Common myeloid progenitor, CD34-positive (primary cell): Measurements from ENCODE around the gene CENPL.
"Not testable (repeated sequence)": the region's sequence is repeated elsewhere in the genome, so short reads cannot be mapped to it uniquely, and the experiment has no call there.

ENCODE experiments used
- CTCF ChIA-PET: fragments of 350-600 bp; sonication (Branson Sonifier 250); formaldehyde crosslinking; loops from one replicate; lab custom pipeline; 2021; ENCODE audit warnings: antibody characterized with exemption; lab: Charles Lee
- POLR2A ChIA-PET: fragments of 350-600 bp; sonication (Branson Sonifier 250); formaldehyde crosslinking; loops from one replicate; lab custom pipeline; 2021; ENCODE audit warnings: antibody characterized with exemption; lab: Charles Lee
- DNase-seq, 3 donors: peaks; one replicate each; pipeline versions ENCODE4 v3.0.0 to v3.0.0-alpha.2; 2013
- H3K27ac ChIP-seq, 2 experiments: 1 replicate in 1 of 2; 2 replicates in 1 of 2; pipeline ENCODE4 v1.7.0; 2013; ENCODE audit warnings: inconsistent platforms in 2 of 2, low read length in 2 of 2, mild to moderate bottlenecking in 2 of 2, low read depth in 1 of 2, moderate library complexity in 1 of 2; ENCODE audit not compliant: severe bottlenecking in 2 of 2, insufficient read depth in 1 of 2, poor library complexity in 1 of 2
- H3K27me3 ChIP-seq, 5 experiments: replicated peaks in 2 of 5; 1 replicate in 3 of 5; 2 replicates in 2 of 5; pipeline versions ENCODE4 v1.6.1 to v1.7.0; 2013; ENCODE audit warnings: low read length in 4 of 5, mild to moderate bottlenecking in 2 of 5, moderate library complexity in 2 of 5, inconsistent platforms in 1 of 5; ENCODE audit not compliant: insufficient read depth in 5 of 5, control insufficient read depth in 4 of 5
- H3K36me3 ChIP-seq, 4 experiments: 1 replicate in 2 of 4; 2 replicates in 2 of 4; pipeline versions ENCODE4 v1.6.1 to v1.7.0; 2013; ENCODE audit warnings: low read length in 3 of 4, control low read depth in 1 of 4, mild to moderate bottlenecking in 1 of 4; ENCODE audit not compliant: control insufficient read depth in 4 of 4, insufficient read depth in 4 of 4
- H3K4me1 ChIP-seq, 4 experiments: 1 replicate in 3 of 4; 2 replicates in 1 of 4; pipeline versions ENCODE4 v1.6.1 to v1.7.1; 2013; ENCODE audit warnings: low read length in 3 of 4, mild to moderate bottlenecking in 3 of 4, control low read depth in 1 of 4, inconsistent platforms in 1 of 4, moderate library complexity in 1 of 4; ENCODE audit not compliant: control insufficient read depth in 4 of 4, insufficient read depth in 4 of 4; ENCODE audit errors: control extremely low read depth in 1 of 4
- H3K4me3 ChIP-seq, 7 experiments: 1 replicate in 4 of 7; 2 replicates in 3 of 7; pipeline versions ENCODE4 v1.5.1 to v1.7.0; 2013; ENCODE audit warnings: mild to moderate bottlenecking in 7 of 7, low read length in 6 of 7, moderate library complexity in 6 of 7, inconsistent platforms in 2 of 7, low read depth in 2 of 7, control low read depth in 1 of 7; ENCODE audit not compliant: insufficient read depth in 4 of 7, control insufficient read depth in 1 of 7; ENCODE audit errors: extremely low read depth in 1 of 7
- H3K9me3 ChIP-seq, 5 experiments: 1 replicate in 4 of 5; 2 replicates in 1 of 5; pipeline versions ENCODE4 v1.6.1 to v1.7.1; 2013; ENCODE audit warnings: low read length in 4 of 5, mild to moderate bottlenecking in 2 of 5, inconsistent platforms in 1 of 5, low read depth in 1 of 5, moderate library complexity in 1 of 5; ENCODE audit not compliant: control insufficient read depth in 4 of 5, insufficient read depth in 2 of 5; ENCODE audit errors: control extremely low read depth in 1 of 5
- WGBS: methylation state at CpG from one replicate; pipeline ENCODE4 v1.1.5; 2013; ENCODE audit not compliant: insufficient coverage; 5-methylcytosine and 5-hydroxymethylcytosine counted together

Gene CENPL

DNA sequence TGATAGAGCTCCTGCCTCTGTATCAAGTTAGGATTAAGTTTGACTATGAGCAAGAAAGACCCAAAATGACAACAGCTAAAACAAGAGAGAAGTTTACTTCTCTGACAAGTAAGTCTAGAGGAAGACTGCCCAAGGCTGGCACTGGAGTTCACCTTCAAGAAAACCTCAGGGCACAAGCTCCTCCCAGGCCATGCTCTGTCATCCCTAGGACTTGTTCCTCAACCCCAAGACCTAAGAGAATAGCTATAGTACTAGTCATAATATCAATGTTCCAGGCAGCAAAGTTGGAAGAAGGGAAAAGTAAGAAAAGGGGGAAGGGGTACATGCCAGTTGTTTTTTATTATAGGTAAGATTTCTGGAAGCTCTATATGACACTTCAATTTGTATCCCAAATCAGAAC, 26.6 kb downstream of the CENPL start:
- no peak overlapping the region for H3K27ac ChIP-seq
- ChIA-PET CTCF (no interaction called here), POLR2A (interaction anchor here (0.7 kb wide), 1 partner anchor 158 kb away, joined by 3 read pairs; no protein-coding TSS in a partner anchor)
- no peak for DNase-seq
- peaks cover 0 to 4% (median 0%) of the 10 kb centered on the region in 5 experiments for H3K9me3 ChIP-seq
- H3K36me3 ChIP-seq, result peaks cover 2 to 18% (median 9%) of the 10 kb centered on the region in 4 experiments
- no peaks in the 10 kb centered on the region for H3K27me3 ChIP-seq
- no peaks in the 10 kb centered on the region for H3K4me1 ChIP-seq
- H3K4me3 ChIP-seq, result no peak overlapping the region

DNA sequence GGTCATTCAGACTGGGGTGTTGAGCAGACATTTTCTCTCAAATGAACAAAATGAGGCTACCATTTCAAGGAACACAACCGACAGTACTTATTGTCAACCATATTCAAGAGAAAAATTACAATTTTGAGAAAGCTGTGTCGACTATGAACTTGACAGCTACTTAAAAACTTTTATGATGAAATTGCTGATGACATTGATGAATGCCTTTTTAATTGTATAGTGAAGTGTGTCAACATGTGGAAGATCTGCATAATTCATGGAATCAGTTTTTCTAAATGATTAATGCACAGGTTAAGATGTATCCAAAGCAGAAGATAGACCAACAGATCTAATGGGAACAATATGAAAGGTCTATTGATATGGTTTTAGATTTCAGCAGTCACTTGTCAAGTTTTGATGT, 34.8 kb downstream of the CENPL start:
- no peak overlapping the region for H3K27ac ChIP-seq
- ChIA-PET POLR2A (no interaction called here), CTCF (interaction anchor here (1.5 kb wide), 1 partner anchor 359 kb away, joined by 4 read pairs; no protein-coding TSS in a partner anchor)
- H3K27me3 ChIP-seq, result no peaks in the 10 kb centered on the region
- peaks cover 0 to 1% (median 0%) of the 10 kb centered on the region in 5 experiments for H3K9me3 ChIP-seq
- no peak for DNase-seq
- H3K4me3 ChIP-seq, result no peak overlapping the region
- H3K4me1 ChIP-seq, result no peaks in the 10 kb centered on the region
- H3K36me3 ChIP-seq, result peaks cover 2 to 16% (median 11%) of the 10 kb centered on the region in 4 experiments
- WGBS, result 100% methylated on average over 1 of the region's 2 CpGs

DNA sequence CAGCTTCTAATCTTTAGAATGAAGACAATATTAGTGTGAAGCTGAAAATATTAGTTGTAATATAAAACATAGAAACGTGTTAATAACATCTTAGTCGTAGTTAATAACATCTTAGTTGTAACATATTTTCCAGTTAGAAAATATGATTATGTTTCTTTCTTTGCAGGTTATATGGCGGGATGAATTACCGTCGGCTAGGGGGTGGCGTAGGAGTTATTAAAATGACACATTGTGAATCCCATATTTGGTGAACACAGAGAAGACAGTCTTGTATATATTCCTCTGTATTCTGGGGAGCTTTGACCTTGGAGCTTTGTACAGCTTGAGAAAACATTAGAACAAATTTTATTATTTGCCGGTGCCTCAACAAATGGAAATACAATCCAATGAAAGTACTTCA, 39.7 kb downstream of the CENPL start:
- Histone ChIP-seq H3K36me3 (peaks cover 9 to 57% (median 33%) of the 10 kb centered on the region in 4 experiments), H3K9me3 (no peaks in the 10 kb centered on the region), H3K27ac (no peak overlapping the region), H3K4me3 (no peak overlapping the region), H3K4me1 (no peaks in the 10 kb centered on the region), H3K27me3 (no peaks in the 10 kb centered on the region)
- no peak for DNase-seq
- ChIA-PET CTCF (no interaction called here), POLR2A (no interaction called here)
- WGBS, result 93% methylated on average over 3 of the region's 7 CpGs

DNA sequence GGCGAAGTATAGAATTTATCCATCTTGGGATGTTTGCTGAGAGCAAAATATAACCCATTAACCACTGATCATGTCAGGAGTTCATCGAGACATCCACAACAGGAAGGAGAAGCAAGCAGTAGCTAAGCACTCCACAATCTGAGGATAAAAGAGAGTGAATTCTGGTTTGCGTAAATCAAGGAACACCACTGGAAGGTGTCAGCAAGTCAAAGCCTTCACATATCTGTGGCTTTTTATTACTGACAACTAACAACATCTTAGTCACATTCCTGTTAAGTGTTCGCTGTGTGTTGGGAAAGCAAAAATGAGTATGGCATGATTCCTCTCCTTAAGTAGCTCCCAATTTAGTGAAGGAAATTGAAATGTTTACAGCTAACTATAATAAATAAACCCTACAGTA, 44.7 kb downstream of the CENPL start:
- H3K27me3 ChIP-seq, result no peaks in the 10 kb centered on the region
- WGBS, result 100% methylated on average over 1 of the region's 4 CpGs
- POLR2A ChIA-PET, result no interaction called here
- CTCF ChIA-PET, result no interaction called here
- H3K9me3 ChIP-seq, result peaks cover 0 to 3% (median 0%) of the 10 kb centered on the region in 5 experiments
- peaks cover 17 to 76% (median 34%) of the 10 kb centered on the region in 4 experiments for H3K36me3 ChIP-seq
- H3K4me3 ChIP-seq, result no peak overlapping the region
- no peak overlapping the region for H3K27ac ChIP-seq
- DNase-seq, result no peak
- peaks cover 0 to 6% (median 0%) of the 10 kb centered on the region in 4 experiments for H3K4me1 ChIP-seq

DNA sequence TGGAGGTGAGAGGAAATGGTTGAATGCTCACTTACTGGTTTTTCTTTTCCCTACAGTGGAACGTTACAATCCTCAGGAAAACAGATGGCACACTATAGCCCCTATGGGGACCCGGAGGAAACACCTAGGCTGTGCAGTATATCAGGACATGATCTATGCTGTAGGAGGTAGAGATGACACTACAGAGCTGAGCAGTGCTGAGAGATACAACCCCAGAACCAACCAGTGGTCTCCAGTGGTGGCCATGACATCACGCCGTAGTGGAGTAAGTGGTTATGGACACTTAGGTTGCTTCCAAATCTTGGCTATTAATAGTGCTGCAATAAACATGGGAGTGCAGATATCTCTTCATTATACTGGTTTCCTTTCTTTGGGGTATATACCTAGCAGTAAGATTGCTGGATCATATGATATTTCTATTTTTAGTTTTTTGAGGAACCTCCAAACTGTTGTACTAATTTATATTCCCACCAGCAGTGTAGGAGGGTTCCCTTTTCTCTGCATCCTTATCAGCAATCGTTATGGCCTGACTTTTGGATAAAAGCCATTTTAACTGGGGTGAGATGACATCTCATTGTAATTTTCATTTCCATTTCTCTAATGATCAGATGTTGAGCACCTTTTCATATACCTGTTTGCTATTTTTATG, 49.0 kb downstream of the CENPL start:
- Histone ChIP-seq H3K27ac (no peak overlapping the region), H3K4me3 (no peak overlapping the region), H3K27me3 (no peaks in the 10 kb centered on the region), H3K9me3 (peaks cover 0 to 3% (median 0%) of the 10 kb centered on the region in 5 experiments), H3K36me3 (peaks cover 11 to 49% (median 18%) of the 10 kb centered on the region in 4 experiments), H3K4me1 (peaks cover 0 to 6% (median 0%) of the 10 kb centered on the region in 4 experiments)
- CTCF ChIA-PET, result interaction anchor here (0.6 kb wide), 1 partner anchor 544 kb away, joined by 3 read pairs; no protein-coding TSS in a partner anchor
- peak in 2 of 3 donors; percentile 24 to 38 for DNase-seq
- POLR2A ChIA-PET, result no interaction called here
- WGBS, result 65% methylated on average over 4 of the region's 5 CpGs

GRCh38 chr1:173771560-173771959, 53.1 kb downstream of the CENPL start:
- H3K4me1 ChIP-seq, result peaks cover 0 to 6% (median 0%) of the 10 kb centered on the region in 4 experiments
- POLR2A ChIA-PET, result no interaction called here
- no peaks in the 10 kb centered on the region for H3K27me3 ChIP-seq
- CTCF ChIA-PET, result interaction anchor here (1.1 kb wide), 1 partner anchor 22 kb away, joined by 3 read pairs; no protein-coding TSS in a partner anchor
- H3K27ac ChIP-seq, result no peak overlapping the region
- no CpG with 5 or more reads among the region's 1 CpG for WGBS
- DNase-seq, result no peak
- H3K36me3 ChIP-seq, result peaks cover 4 to 36% (median 16%) of the 10 kb centered on the region in 4 experiments
- no peaks in the 10 kb centered on the region for H3K9me3 ChIP-seq
- H3K4me3 ChIP-seq, result no peak overlapping the region

- WGBS, result 98% methylated on average over 7 of the region's 9 CpGs
- H3K27me3 ChIP-seq, POLR2A ChIA-PET, H3K4me1 ChIP-seq, H3K4me3 ChIP-seq, DNase-seq, CTCF ChIA-PET, H3K9me3 ChIP-seq, H3K27ac ChIP-seq: not testable (repeated sequence)
- H3K36me3 ChIP-seq, result peaks cover 2 to 32% (median 15%) of the 10 kb centered on the region in 4 experiments
Observed at GRCh38 chr1:173770330-173770729, 54.4 kb downstream of the CENPL start.
